Mesenchymal stem cell (in vitro differentiated cells and primary cell): Measurements from ENCODE around the gene ZBTB40.

Source experiments
- DNase-seq: peaks from one replicate; pipeline ENCODE4 v3.0.0-alpha.2; 2013
- H2AFZ ChIP-seq: one replicate; pipeline ENCODE4 v1.6.1; 2013; ENCODE audit warnings: low read depth, mild to moderate bottlenecking, control low read depth, inconsistent platforms, low read length, moderate library complexity
- H2AK5ac ChIP-seq: 2 replicates; pipeline ENCODE4 v1.6.1; 2013; ENCODE audit warnings: low read length, moderate library complexity, mild to moderate bottlenecking, inconsistent platforms; ENCODE audit not compliant: severe bottlenecking
- H2BK120ac ChIP-seq: one replicate; pipeline ENCODE4 v1.6.1; 2013; ENCODE audit warnings: low read depth, mild to moderate bottlenecking, inconsistent platforms, low read length, moderate library complexity
- H2BK12ac ChIP-seq, 2 experiments: one replicate each; pipeline ENCODE4 v1.6.1; 2013; ENCODE audit warnings: inconsistent platforms in 2 of 2, low read length in 2 of 2, mild to moderate bottlenecking in 2 of 2, moderate library complexity in 2 of 2, control low read depth in 1 of 2
- H2BK15ac ChIP-seq: one replicate; pipeline ENCODE4 v1.6.1; 2013; ENCODE audit warnings: mild to moderate bottlenecking, low read depth, inconsistent platforms; ENCODE audit not compliant: poor library complexity, severe bottlenecking
- H2BK5ac ChIP-seq: 2 replicates; pipeline ENCODE4 v1.6.1; 2013; ENCODE audit warnings: low read depth, mild to moderate bottlenecking, low read length, control low read depth, inconsistent platforms; ENCODE audit not compliant: poor library complexity, severe bottlenecking
- H3K14ac ChIP-seq, 2 experiments: one replicate each; pipeline ENCODE4 v1.6.1; 2013; ENCODE audit warnings: inconsistent platforms in 2 of 2, low read length in 2 of 2, control low read depth in 1 of 2, mild to moderate bottlenecking in 1 of 2, moderate library complexity in 1 of 2
- H3K18ac ChIP-seq, 2 experiments: one replicate each; pipeline ENCODE4 v1.6.1; 2013; ENCODE audit warnings: inconsistent platforms in 2 of 2, low read length in 2 of 2, control low read depth in 1 of 2, low read depth in 1 of 2, mild to moderate bottlenecking in 1 of 2
- H3K23ac ChIP-seq, 2 experiments: one replicate each; pipeline ENCODE4 v1.6.1; 2013; ENCODE audit warnings: inconsistent platforms in 2 of 2, low read length in 2 of 2, mild to moderate bottlenecking in 2 of 2, moderate library complexity in 2 of 2, control low read depth in 1 of 2
- H3K27ac ChIP-seq: 2 replicates; pipeline ENCODE4 v1.5.1; 2013; ENCODE audit warnings: mild to moderate bottlenecking, moderate library complexity, low read length, control low read depth, inconsistent platforms; ENCODE audit not compliant: poor library complexity, severe bottlenecking
- H3K27me3 ChIP-seq, 2 experiments: 2 replicates each; pipeline versions ENCODE4 v1.6.1 to v1.7.0; 2013; ENCODE audit warnings: low read length in 2 of 2, mild to moderate bottlenecking in 2 of 2, moderate library complexity in 2 of 2, control low read depth in 1 of 2, inconsistent platforms in 1 of 2; ENCODE audit not compliant: control insufficient read depth in 1 of 2, insufficient read depth in 1 of 2
- H3K36me3 ChIP-seq, 2 experiments: 2 replicates each; pipeline versions ENCODE4 v1.6.1 to v1.7.0; 2013; ENCODE audit warnings: low read length in 2 of 2, control low read depth in 1 of 2, inconsistent platforms in 1 of 2, low read depth in 1 of 2, mild to moderate bottlenecking in 1 of 2; ENCODE audit not compliant: insufficient read depth in 2 of 2, control insufficient read depth in 1 of 2
- H3K4ac ChIP-seq, 2 experiments: one replicate each; pipeline ENCODE4 v1.6.1; 2013; ENCODE audit warnings: inconsistent platforms in 2 of 2, low read length in 2 of 2, mild to moderate bottlenecking in 2 of 2, moderate library complexity in 2 of 2, control low read depth in 1 of 2, low read depth in 1 of 2
- H3K4me1 ChIP-seq: 2 replicates; pipeline ENCODE4 v1.6.1; 2013; ENCODE audit warnings: low read depth, low read length, control low read depth; ENCODE audit not compliant: control insufficient read depth, insufficient read depth
- H3K4me2 ChIP-seq: 2 replicates; pipeline ENCODE4 v1.6.1; 2013; ENCODE audit warnings: low read length, mild to moderate bottlenecking, inconsistent platforms; ENCODE audit not compliant: poor library complexity, severe bottlenecking
- H3K4me3 ChIP-seq, 2 experiments: 2 replicates each; pipeline versions ENCODE4 v1.5.1 to v1.7.0; 2013; ENCODE audit warnings: low read length in 2 of 2, mild to moderate bottlenecking in 2 of 2, control low read depth in 1 of 2, low read depth in 1 of 2; ENCODE audit not compliant: insufficient read depth in 1 of 2
- H3K79me1 ChIP-seq: replicated peaks from 2 replicates; pipeline ENCODE4 v1.6.1; 2013; ENCODE audit warnings: mild to moderate bottlenecking, control low read depth, low read length, inconsistent platforms; ENCODE audit not compliant: poor library complexity, severe bottlenecking
- H3K9ac ChIP-seq: 2 replicates; pipeline ENCODE4 v1.7.0; 2013; ENCODE audit warnings: mild to moderate bottlenecking, low read length, moderate library complexity
- H3K9me3 ChIP-seq: 2 replicates; pipeline ENCODE4 v1.7.0; 2013; ENCODE audit warnings: mild to moderate bottlenecking, low read length; ENCODE audit not compliant: control insufficient read depth
- H4K8ac ChIP-seq: one replicate; pipeline ENCODE4 v1.6.1; 2013; ENCODE audit warnings: inconsistent platforms, mild to moderate bottlenecking, low read length, moderate library complexity
- H4K91ac ChIP-seq: one replicate; pipeline ENCODE4 v1.6.1; 2013; ENCODE audit warnings: mild to moderate bottlenecking, low read length, inconsistent platforms
- WGBS: methylation state at CpG from one replicate; pipeline ENCODE4 v1.1.7; 2013; ENCODE audit warnings: mixed read lengths; 5-methylcytosine and 5-hydroxymethylcytosine counted together

The ZBTB40 gene

DNA sequence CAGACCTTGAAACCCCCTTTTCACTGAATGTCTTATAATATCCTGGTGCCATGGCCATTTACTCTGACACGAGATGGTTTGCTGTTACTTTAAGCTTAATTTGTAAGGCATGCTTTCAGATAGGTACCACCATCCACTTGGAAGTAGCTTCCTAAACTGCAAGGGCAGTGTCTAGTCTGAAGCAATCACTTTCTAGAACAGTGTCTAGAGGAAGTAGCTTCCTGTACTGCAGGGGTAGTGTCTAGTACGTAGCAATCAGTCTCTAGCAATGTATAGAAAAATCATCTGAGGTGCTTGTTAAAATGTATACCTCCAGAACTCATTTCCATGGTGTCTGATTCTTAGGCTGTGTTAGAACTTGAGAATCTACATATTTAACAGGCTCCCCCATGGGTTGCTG is 42.5 kb downstream of the ZBTB40 start:
- H3K36me3 ChIP-seq = peaks cover 10 to 36% of the 10 kb centered on the region in 2 experiments
- H4K91ac ChIP-seq = no peak overlapping the region
- no peak overlapping the region for H2BK120ac ChIP-seq
- H3K27ac ChIP-seq = no peak overlapping the region
- no peak overlapping the region for H2BK5ac ChIP-seq
- WGBS = 100% methylated on average over 1 of the region's 2 CpGs
- H3K4ac ChIP-seq = no peak overlapping the region
- H3K14ac ChIP-seq = no peak overlapping the region
- H2BK15ac ChIP-seq = no peak overlapping the region
- no peak overlapping the region for H3K9ac ChIP-seq
- no peak for DNase-seq
- no peak overlapping the region for H3K4me2 ChIP-seq
- peaks cover 28% of the 10 kb centered on the region for H3K79me1 ChIP-seq
- H3K4me3 ChIP-seq = no peak overlapping the region
- no peak overlapping the region for H4K8ac ChIP-seq
- H2BK12ac ChIP-seq = no peak overlapping the region
- no peaks in the 10 kb centered on the region for H3K9me3 ChIP-seq
- H3K27me3 ChIP-seq = no peaks in the 10 kb centered on the region
- H2AK5ac ChIP-seq = no peak overlapping the region
- H2AFZ ChIP-seq = no peak overlapping the region
- no peak overlapping the region for H3K18ac ChIP-seq
- no peak overlapping the region for H3K23ac ChIP-seq
- peaks cover 9% of the 10 kb centered on the region for H3K4me1 ChIP-seq

DNA sequence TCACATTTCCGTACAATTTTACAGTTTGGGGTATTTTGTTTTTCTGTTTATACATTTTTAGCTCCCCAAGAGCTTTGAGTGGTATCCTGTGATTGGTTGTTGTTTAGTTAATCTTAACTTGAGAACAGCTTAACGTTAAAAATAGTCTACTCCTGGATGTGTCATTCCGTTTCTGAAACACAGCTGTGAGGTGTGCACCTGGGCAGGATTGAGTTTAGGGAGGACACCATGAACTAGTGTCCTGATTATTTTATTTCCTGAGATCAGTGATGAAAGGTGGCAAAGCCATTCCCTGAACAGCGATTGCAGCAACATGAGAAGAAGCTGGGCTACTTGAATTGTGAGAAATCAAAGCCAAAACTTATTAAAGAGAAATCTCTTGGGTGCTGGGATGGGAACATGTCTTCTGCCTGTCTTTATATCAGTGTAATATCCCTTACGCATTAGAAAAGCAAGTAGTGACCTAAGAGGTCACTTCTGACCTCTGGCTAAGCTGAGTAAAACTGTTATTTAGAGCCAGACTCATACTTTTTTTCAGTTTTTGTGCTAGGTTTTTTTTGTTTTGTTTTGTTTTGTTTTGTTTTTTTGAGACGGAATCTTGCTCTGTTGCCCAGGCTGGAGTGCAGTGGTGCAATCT is 43.4 kb downstream of the ZBTB40 start:
- no peak overlapping the region for H2BK120ac ChIP-seq
- no peak overlapping the region for H2AK5ac ChIP-seq
- H3K4ac ChIP-seq = no peak overlapping the region
- H3K4me3 ChIP-seq = no peak overlapping the region
- H3K36me3 ChIP-seq = peaks cover 7 to 37% of the 10 kb centered on the region in 2 experiments
- H4K8ac ChIP-seq = no peak overlapping the region
- no peaks in the 10 kb centered on the region for H3K9me3 ChIP-seq
- H3K14ac ChIP-seq = no peak overlapping the region
- H3K27ac ChIP-seq = no peak overlapping the region
- H3K4me1 ChIP-seq = peaks cover 5% of the 10 kb centered on the region
- no peak overlapping the region for H2BK15ac ChIP-seq
- H2BK5ac ChIP-seq = no peak overlapping the region
- H4K91ac ChIP-seq = no peak overlapping the region
- H2BK12ac ChIP-seq = no peak overlapping the region
- no peaks in the 10 kb centered on the region for H3K27me3 ChIP-seq
- no peak overlapping the region for H3K4me2 ChIP-seq
- no peak overlapping the region for H3K9ac ChIP-seq
- no peak overlapping the region for H2AFZ ChIP-seq
- DNase-seq = no peak
- 95% methylated on average over 6 of the region's 6 CpGs for WGBS
- H3K18ac ChIP-seq = no peak overlapping the region
- H3K23ac ChIP-seq = no peak overlapping the region
- peaks cover 24% of the 10 kb centered on the region for H3K79me1 ChIP-seq

DNA sequence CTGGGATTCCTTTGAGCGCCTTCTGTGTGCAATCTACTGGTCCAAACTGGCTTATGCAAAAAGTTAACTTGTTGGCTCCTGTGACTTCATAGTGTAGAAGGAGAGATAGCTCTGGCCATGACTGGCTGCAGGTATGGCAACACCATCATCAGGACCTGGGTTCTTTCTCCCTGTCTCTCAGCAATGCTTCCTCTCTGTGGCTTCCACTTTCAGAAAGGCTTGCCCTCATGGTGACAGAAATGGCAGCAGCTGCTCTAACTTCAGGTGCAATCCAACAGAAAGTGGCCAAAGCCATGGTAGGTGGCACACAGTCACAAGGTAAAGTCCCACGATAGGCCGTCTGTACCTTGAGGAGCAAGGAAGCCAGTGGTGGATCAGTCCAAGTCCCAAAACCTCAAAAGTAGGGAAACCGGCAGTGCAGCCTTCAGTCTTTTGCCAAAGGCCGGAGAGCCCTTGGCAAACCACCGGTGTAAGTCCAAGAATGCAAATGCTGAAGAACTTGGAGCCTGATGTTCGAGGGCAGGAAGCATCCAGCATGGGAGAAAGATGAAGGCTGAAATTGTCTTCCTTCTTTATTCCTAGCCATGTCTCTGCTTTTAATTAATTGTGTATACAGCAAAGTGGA is 45.0 kb downstream of the ZBTB40 start:
- no peak overlapping the region for H3K9ac ChIP-seq
- H4K8ac ChIP-seq = no peak overlapping the region
- WGBS = 97% methylated on average over 7 of the region's 7 CpGs
- no peak overlapping the region for H2AFZ ChIP-seq
- H3K14ac ChIP-seq = no peak overlapping the region
- no peaks in the 10 kb centered on the region for H3K9me3 ChIP-seq
- no peak overlapping the region for H2BK15ac ChIP-seq
- H3K4me1 ChIP-seq = peaks cover 8% of the 10 kb centered on the region
- peaks cover 29% of the 10 kb centered on the region for H3K79me1 ChIP-seq
- no peak overlapping the region for H3K4ac ChIP-seq
- H3K36me3 ChIP-seq = peaks cover 4 to 38% of the 10 kb centered on the region in 2 experiments
- H4K91ac ChIP-seq = no peak overlapping the region
- no peak overlapping the region for H2BK12ac ChIP-seq
- H3K27me3 ChIP-seq = no peaks in the 10 kb centered on the region
- no peak overlapping the region for H3K4me2 ChIP-seq
- no peak overlapping the region for H3K23ac ChIP-seq
- no peak overlapping the region for H3K18ac ChIP-seq
- no peak overlapping the region for H2BK120ac ChIP-seq
- no peak overlapping the region for H3K4me3 ChIP-seq
- DNase-seq = no peak
- H2AK5ac ChIP-seq = no peak overlapping the region
- H2BK5ac ChIP-seq = no peak overlapping the region
- H3K27ac ChIP-seq = no peak overlapping the region

DNA sequence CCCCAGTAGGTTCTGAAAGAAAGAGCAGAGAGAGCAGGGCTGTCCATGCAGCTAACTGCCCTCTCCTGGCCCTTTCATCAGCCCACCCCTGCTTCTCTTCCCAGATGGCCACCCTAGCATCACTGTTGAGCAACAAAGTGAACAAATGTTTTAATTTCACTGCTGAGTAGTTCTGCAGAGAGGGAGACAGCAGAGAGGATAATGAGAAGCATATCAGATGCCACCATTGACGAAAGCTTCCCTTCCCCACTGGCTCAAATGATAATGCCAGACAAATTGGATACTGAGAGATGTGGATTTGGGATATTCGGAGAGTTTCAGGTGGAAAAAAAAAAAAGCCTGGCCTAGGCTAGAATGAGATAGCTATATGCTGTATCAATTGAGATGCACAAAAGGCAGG is 46.8 kb downstream of the ZBTB40 start:
- Histone ChIP-seq H3K9ac (no peak overlapping the region), H3K9me3 (no peaks in the 10 kb centered on the region), H3K4me2 (no peak overlapping the region), H2BK15ac (no peak overlapping the region), H3K36me3 (peaks cover 4 to 32% of the 10 kb centered on the region in 2 experiments), H4K8ac (no peak overlapping the region), H2AK5ac (no peak overlapping the region), H2AFZ (no peak overlapping the region), H3K18ac (no peak overlapping the region), H2BK120ac (no peak overlapping the region), H3K27me3 (no peaks in the 10 kb centered on the region), H3K4ac (no peak overlapping the region), H3K4me3 (no peak overlapping the region), H3K4me1 (peaks cover 8% of the 10 kb centered on the region), H3K14ac (no peak overlapping the region), H3K79me1 (peaks cover 29% of the 10 kb centered on the region), H2BK5ac (no peak overlapping the region), H3K23ac (no peak overlapping the region), H4K91ac (no peak overlapping the region), H3K27ac (no peak overlapping the region), H2BK12ac (no peak overlapping the region)
- no peak for DNase-seq
- WGBS = 79% methylated on average over 2 of the region's 2 CpGs
